ENCODE measurements around the gene RTN4RL2.

DNA sequence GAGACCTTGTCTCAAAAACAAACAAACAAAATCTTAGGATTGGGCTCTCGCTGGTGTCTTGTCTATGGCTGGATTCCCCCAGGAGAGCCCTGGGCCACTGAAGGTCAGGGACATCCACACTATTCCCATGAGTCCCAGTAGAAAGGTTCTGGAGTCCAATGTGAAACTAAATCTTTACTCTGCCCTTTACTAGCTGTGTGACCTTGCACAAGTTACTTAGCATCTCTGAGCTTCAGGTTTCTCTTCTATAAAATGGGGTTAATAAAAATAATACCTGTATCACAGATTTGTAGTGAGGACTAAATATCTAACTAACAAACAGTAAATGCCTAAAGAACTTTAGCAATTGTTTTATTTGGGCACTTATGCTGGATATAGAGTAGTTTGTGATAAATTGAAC is 46.2 kb downstream of the RTN4RL2 start:
- TF ChIP-seq, protein P1, sequence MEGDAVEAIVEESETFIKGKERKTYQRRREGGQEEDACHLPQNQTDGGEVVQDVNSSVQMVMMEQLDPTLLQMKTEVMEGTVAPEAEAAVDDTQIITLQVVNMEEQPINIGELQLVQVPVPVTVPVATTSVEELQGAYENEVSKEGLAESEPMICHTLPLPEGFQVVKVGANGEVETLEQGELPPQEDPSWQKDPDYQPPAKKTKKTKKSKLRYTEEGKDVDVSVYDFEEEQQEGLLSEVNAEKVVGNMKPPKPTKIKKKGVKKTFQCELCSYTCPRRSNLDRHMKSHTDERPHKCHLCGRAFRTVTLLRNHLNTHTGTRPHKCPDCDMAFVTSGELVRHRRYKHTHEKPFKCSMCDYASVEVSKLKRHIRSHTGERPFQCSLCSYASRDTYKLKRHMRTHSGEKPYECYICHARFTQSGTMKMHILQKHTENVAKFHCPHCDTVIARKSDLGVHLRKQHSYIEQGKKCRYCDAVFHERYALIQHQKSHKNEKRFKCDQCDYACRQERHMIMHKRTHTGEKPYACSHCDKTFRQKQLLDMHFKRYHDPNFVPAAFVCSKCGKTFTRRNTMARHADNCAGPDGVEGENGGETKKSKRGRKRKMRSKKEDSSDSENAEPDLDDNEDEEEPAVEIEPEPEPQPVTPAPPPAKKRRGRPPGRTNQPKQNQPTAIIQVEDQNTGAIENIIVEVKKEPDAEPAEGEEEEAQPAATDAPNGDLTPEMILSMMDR (IDR thresholded peaks at IDR 0.05 in 4 of 5, conservative IDR thresholded peaks at IDR 0.05 in 1 of 5), result no peak
- TF ChIP-seq POLR2A (IDR thresholded peaks at IDR 0.05), result no peak
